ENCODE data around the gene PCSK5.

PCSK5 gene

DNA sequence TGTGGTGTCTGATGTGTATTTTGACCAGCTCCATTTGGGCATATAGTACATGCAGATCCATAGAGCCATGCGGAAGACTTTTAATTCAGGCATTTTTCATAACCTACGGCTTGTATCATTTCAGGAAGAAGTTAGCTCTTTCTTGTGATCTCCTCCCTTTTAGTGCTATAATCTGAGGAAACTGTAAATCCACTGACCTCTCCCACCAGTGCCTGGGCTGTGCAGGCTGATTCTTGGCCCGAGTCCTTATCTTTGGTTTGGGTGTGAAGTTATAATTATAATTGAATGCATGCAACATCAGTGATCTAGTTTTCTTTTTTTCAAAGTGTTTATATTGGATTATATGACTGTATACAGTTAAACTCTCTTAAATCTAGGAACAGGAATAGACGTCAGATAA, 247.9 kb downstream of the PCSK5 start:
- DNase-seq (ENCODE audit: low spot score), result no peak

DNA sequence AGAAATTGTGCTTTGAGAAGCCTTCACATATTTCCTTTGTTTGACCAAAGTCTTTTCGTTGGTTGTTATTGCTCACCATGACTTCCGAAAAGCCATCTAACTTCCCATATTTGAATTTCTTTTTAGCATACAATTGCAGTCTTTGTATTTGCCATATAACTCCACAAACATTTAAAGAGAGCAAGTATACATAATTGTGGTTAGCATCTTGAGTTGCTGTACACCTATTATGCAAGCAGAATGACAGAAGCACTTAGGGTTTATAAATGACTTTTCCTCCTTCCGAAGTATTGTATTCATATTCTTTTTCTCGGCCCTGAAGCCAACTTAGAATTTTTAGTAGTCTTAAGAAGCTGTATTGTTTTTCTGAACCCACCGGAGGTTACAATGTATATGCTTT, 253.4 kb downstream of the PCSK5 start:
- DNase-seq (ENCODE audit: low spot score), result no peak

DNA sequence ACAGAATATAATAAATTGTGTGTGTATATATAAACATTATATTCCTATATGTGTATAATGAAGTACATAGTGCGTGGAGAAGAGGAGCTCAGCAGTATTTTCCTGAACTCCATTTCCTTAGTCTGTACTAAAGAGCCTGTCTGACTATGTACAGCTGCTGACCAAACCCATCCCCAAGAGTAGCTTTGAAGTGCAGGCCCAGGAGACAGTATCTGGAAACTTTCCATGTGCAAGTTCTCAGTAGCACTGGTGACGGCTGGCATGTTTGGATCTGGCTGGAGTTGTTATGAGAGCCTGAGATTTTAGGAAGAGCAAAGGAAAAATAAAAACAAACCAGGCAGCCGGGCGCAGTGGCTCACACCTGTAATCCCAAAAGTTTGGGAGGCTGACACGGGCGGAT, 259.5 kb downstream of the PCSK5 start:
- no peak for DNase-seq (ENCODE audit: low spot score)

DNA sequence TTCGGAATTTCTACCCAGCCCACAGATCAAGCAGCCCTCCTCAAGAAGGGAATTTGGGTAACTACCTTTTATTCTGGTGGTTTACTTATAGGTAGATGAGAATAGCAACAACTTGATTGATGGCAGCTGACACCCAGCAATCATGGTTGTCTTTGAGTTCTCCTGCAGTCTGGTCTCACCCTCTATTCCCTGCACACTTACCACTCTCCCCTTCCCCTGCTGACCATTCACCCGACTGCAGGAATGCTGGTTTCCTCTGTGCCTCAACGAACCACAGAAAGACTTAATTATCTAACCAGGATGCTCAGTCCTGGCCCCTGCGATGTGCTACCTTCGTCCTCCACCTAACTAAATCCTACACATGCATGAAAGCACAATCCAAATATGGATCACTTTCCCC, 260.8 kb downstream of the PCSK5 start:
- no peak for DNase-seq (ENCODE audit: low spot score)

DNA sequence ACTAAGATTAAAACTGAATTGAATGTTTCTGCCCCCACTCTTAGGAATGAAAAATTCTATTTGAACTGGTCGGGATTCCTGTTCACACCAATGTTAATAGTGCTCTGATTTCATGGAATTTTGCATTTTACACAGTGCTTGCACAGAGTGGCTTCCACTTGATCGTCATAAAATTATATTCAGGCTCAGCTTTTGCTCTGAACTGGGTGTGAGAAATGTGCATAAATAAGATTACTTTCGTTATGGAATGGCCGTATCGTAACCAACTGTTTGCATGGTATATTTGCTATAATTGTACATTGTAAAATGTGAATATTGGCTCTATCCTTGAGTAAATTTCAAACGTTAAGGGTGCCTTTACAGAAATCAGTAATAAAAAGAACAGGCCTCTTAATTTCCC, 262.9 kb downstream of the PCSK5 start:
- DNase-seq (ENCODE audit: low spot score), result no peak

DNA sequence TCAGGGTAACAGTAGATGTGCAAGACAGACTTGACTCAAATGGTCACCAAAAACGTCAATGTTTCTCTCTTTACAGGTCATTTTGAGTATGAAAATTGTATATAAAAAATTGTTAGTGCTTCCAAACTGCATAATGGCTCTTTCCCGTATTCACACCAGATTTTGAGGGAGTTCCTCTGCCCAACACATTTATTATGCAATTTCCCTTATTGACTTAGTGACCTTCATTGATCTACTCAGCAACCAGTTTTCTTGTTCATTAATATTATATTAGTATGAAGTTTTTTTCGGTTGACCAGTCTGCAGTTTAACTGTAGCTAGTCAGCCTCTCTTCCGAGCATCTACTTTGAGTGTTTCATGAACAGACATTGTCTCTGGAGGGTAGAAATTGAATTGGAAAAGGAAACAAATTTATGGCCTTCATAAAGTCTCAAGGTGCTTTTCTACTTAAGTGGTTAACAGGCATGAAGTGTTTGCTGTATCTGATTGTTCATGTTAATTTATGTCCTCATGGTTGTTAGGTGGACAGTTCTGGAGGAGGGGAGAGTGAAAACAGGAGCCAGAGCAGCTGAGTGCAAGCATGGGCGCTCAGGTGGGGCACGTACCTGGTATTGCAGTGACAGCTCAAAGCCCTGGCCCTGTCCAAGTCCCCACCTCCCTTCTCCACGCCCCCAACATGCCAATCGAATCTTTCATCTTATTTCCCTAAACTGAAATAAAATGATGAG, 263.6 kb downstream of the PCSK5 start:
- DNase-seq (ENCODE audit: low spot score), result no peak

DNA sequence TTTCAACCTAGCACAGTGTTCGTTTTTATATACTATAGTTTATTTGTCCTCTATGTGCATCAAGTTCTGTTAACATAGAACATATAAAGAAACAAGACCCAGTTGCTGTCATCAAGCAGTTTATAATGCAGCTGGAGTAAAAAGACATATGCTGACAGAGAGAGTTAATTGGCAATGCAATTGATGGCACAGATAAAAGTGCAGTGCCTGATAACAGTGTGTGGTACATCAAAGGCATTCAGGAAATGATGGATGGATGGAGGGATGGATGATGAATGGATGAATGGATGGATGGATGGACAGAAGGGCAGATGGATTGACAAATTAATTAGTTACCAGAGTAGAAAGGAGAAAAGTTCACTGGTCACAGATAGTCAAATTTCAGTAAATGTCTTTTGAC, 264.9 kb downstream of the PCSK5 start:
- DNase-seq (ENCODE audit: low spot score), result no peak

DNA sequence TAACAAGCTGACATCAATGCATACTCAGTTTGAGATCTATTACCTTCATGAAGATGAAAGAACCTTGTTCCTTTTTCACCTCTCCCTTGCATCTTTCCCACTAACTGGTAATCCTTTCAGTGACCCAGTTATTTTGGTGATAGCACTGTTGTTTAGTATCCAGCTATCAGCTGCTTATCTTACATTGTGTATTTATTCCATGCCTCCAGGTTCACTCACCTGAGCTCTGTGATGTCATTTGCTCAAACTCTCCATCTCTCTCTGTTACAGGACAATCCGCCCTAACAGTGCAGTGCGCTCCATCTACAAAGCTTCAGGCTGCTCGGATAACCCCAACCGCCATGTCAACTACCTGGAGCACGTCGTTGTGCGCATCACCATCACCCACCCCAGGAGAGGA, 268.2 kb downstream of the PCSK5 start:
- no peak for DNase-seq (ENCODE audit: low spot score)

DNA sequence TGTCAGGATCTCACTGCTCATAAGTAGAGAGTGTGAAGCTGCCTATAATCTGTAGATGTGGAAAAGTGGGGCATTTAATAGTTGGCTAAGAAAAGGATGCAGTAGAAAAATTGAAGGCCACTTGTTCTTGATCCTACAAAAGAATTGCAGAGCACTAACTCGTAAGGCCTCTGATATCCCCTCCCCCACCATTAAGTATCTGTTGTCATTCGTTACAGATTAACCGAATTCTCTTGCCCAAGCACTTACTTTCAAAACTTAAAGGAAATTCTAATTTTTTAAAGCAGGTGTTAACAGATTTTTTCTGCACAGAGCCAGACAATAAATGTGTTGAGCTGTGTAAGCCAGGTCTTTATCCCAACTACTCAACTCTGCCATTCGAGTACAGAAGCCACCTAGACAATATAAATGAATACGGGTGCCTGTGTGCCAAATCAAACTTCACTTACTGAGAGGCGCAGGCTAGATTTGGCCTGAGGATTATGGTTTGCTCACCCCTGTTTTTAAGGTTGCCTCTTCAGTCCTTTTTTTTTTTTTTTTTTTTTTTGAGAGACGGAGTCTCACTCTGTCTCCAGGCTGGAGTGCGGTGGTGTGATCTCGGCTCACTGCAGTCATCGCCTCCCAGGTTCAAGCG, 268.9 kb downstream of the PCSK5 start:
- DNase-seq (ENCODE audit: low spot score), result no peak

DNA sequence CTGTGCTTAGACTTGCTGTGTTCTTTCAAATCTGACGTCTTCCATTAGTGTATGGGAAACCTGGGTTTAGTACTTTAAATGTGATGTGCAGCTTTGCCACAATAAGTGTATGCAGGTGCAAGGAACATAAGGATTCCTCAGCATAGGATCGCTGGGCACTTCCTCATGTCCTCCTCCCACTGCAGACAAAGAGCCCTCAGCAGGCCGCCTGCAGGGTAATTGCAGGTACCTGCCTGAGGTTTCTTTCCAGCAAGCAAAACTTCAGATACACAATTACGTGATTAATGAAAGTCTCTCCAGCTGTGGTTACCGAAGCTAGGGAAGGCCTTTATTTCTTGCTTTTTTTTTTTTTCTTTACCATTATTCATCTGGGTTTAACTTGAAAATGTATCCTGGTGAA, 270.6 kb downstream of the PCSK5 start:
- DNase-seq (ENCODE audit: low spot score), result no peak

DNA sequence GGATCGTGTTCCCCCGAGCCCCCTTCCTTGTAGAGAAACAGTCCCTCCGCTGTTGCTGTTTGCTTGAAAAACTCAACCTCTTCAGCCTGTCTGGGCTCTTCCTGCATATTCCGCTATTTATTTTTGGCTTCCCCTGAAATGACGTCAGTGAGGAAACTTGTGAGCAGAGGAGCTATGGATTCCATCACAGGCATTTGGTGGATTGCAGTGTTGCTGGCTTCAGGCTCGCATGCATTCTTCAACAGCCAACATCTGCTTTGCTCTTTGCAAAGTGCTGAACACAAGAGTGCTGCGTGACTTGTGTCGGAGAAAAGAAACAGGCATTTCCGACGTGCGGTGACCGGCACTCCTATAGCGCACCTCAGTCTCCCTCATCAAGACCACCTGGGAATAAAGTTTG, 271.1 kb downstream of the PCSK5 start:
- DNase-seq (ENCODE audit: low spot score), result no peak

DNA sequence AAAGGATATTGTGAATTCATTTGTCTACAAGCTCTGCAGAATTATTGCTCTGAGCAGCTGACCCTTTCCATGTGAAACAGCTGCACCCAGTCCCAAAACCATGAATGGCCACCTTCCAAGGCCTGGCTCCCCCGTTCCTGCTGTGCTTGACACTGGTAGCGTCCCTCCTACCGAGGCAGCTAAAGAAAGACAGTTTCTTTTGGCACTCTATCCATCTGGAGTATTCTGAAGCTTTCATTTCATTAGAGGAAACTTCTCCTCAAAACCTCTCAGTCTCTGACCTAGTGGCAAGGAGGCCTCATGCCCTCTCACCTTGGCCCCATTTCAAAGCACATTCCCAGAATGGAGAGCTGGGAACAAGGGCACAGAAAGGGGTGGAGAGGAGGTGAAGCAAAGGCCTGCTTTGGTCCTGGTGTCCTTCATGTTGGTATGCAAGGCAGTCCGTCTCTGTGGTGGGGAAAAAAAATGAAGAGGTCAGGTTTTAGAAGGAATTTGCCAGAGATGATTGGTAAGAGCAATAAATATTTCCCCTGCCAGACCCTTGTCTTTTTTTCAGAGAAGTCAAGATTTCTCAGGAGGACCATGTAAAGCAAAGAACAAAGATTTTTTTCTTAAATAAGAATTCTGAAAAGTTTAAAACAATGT, 271.7 kb downstream of the PCSK5 start:
- no peak for DNase-seq (ENCODE audit: low spot score)

DNA sequence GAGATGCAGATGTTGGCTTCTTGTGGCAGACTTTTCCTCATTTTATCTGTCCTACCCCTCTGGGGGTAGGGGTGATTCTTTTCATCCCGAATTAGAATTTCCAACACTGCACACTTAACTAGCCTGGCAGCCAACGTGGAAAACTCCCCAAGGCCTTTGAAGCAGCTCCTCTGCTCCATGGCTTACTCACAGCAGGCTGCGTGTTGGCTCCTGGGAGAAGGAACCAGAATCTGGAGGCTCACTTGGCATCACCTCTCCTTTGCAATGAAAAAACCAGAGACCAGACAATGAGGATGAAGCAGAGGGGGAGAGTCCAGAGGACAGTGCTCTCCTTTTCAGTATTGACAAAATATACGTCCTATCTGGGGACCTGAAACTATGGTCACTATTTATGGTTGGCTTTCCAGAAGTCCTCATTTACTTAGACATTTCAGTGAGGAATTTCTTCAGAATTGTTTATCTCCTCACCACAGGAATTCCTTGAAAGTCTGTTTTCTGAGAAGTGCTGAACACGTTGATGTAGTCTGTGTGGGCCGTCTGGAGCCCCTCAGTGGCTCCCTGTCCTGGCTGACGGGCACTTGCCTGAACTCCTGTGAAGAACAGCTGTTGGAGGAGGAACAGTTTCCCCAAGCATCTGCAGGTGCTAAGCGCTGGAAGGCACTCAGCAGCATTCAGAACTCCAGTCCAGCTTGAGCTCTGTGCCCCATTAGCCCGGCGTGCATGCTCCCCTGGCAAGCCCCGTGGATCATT, 272.5 kb downstream of the PCSK5 start:
- DNase-seq (ENCODE audit: low spot score), result no peak

DNA sequence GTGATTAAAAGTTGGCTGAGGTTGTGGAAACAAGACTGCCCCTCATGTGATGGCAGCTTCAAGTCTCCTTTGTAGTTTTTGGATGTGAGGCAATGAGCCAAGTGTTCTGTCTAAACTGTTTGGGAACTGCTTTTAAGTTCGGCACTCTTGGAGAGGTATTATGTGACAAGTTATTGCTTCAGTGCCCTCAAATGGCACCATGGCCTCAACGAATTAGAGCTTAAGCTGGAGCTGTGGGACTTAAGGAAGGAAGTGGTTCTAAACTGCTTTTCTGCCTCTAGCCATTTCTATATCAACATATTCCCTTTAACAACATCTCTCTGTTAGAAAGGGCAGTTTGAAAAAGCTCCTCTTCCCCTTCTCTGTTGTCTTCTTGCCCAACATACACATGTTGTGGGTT, 276.1 kb downstream of the PCSK5 start:
- DNase-seq (ENCODE audit: low spot score), result peak; percentile 62

DNA sequence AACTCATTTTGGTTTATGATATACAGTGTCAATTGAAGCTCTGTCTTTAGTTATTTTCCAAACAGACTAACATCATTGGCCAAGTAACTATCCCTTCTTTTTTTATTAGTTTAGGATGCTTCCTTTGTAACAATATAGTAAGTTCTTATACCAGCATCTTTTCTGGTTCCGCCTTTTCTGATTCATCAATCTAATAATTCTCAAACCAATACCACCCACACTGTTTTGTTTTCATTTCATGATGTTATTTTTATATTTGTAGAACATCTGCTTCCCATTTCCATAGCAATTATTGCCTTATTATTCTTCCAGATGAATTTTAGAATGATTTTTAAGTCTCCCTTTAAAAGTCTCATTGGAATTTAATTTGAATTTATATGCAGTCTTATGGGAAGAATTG, 285.7 kb downstream of the PCSK5 start:
- DNase-seq (ENCODE audit: low spot score), result no peak

DNA sequence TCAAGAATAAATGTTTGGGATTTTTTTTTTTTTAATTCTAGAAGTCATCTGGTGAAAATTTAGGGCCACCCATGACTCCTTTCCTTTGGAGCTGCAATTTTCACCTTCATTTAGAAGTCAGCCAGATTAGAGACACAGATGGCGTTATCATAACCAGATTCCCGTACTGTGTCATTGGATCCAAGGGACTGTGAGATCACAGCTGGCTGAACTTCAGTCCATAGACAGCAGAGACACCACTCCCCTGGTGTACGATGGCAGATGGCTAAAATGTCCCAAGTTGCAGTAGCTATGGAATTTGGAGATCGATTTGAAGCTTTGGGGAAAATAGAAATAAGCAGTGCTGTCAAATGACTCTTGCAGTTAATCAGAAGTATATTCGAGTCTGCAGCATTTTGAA, 287.5 kb downstream of the PCSK5 start:
- DNase-seq (ENCODE audit: low spot score), result no peak

DNA sequence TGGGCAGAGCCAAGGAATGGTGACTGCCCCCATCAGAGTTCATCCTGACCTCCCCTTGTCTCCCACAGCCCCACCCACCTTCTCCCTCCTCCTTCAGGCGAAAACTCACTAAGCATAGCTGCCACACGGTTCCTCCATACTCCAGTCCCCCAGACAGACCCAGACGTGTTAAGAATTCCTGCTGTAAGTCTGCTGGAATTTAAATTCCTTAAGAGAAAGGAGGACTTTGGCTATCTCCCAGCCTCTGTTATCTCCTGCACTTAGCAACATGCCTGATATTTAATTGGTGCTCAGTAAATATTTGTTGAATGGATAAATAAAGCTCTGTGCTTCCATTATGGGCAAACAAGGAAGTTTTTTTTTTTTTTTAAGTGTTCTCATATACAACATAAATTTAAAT, 290.1 kb downstream of the PCSK5 start:
- DNase-seq (ENCODE audit: low spot score), result no peak

DNA sequence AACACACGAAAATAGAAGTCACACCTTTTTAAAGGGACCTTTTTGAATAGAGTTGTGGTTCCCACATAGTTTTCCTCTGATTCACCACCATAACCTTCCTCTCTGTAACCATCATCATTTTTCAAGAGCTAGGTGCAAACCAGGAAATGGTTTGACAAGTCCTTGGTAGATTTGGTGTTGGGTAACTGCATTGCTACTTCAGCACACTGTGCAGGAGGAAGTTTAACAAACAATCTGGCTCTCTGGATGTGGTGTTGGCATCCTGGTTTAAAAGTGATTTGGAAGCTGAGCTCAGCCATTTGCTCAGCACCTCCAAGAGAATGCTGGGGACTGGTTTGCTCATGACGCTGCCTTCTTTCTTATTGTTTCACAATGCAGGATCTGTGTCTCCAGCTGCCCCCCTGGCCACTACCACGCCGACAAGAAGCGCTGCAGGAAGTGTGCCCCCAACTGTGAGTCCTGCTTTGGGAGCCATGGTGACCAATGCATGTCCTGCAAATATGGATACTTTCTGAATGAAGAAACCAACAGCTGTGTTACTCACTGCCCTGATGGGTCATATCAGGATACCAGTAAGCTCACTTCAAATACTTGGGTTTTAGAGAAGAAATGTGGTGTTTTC, 290.7 kb downstream of the PCSK5 start:
- DNase-seq (ENCODE audit: low spot score), result no peak

DNA sequence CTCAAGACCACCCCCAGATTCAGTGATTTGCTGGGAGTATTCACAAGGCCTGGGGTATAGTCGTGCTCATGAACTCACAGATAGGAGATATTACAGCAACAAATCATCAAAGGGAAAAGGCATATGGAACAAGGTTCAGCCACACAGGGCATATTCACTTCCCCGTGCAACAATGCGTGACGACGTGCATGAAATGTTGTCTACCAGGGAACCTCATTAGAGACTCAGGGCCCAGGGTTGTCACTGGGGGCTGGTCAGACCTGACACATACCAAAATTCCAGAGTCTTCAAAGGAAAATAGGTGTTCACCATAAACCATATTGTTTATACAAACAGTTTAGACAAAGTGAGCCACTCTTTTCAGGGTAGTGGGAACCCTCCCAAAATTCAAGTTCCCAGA, 291.3 kb downstream of the PCSK5 start:
- DNase-seq (ENCODE audit: low spot score), result no peak

DNA sequence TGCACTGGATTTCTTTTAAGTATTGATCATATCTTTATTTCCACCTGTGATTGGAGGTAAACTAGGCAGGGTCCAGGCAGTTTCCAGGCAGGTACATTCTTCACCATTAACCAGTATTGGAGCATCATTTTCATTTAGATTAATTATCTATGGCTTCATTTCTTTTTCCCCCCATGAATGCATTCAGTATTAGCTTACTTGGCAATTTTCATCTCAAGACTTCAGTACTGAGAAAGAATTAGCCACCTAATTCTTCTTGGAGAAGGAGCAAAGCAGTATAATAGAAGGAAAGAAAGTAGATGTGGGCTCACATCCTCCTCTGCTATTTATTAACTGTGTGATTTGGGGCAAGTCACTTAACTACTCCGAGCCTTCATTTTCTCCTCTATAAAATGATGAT, 295.0 kb downstream of the PCSK5 start:
- DNase-seq (ENCODE audit: low spot score), result no peak

DNA sequence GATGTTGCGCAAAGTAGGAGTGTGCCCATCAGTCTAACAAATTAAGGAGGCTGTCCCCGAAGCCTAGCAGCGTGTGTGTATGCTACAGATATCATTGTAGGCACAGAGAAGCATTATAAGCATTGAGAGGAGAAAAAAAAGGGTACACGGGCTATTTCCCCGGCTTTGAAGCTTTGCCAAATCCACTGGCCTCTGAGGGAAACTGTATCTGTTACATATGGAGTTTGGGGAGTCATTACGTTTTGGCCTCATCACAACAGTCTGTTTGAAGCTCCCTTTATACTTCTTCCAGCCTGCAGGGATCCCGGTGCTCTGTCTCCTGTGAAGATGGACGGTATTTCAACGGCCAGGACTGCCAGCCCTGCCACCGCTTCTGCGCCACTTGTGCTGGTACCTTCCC, 297.8 kb downstream of the PCSK5 start:
- DNase-seq (ENCODE audit: low spot score), result no peak

DNA sequence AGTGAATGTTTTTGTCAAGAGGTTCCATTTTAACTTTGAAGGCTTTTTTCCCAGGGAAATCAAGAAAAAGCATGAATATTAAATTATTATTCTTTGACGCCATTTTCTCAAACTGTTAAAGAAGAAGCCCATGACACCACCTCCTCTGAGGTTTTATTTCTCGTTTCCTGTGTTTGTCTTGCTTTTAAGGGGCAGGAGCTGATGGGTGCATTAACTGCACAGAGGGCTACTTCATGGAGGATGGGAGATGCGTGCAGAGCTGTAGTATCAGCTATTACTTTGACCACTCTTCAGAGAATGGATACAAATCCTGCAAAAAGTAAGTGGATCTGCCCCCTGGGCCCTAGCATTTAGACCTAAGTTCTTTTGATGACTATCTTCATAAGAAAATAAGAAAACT, 298.4 kb downstream of the PCSK5 start:
- DNase-seq (ENCODE audit: low spot score), result no peak

DNA sequence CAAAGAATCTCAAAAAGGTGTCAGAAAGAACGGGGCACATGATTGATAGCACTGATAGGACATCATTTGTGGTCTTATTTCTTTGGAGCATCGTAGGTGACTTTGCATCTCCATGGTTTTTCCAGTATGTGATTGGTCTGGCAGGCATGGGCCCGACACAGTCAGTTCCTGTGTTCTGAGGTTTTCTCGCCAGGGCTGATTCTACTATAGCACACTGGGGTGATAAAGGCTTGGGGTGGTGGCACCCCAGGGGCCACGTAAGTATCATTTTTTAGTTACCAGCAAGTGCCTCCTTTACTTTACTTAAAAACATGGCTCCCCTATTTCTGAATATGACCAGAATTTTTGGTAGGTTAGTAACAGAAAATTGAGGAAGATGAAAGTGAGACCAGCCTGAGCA, 301.0 kb downstream of the PCSK5 start:
- no peak for DNase-seq (ENCODE audit: low spot score)

All from putamen (tissue), 1 donor.